ENCODE data around the gene ABHD16A. TPM values are rescaled to one million over a fixed set of nuclear protein-coding genes. Genes with fewer than 3 reads are reported as not detected.

Gene ABHD16A
- total and polyA plus RNA-seq, 2 of the 13 experiments (the other 11 are each of a cell fraction or from before 2014, with no cell fraction given) = 43.5 to 45.4 TPM

DNA sequence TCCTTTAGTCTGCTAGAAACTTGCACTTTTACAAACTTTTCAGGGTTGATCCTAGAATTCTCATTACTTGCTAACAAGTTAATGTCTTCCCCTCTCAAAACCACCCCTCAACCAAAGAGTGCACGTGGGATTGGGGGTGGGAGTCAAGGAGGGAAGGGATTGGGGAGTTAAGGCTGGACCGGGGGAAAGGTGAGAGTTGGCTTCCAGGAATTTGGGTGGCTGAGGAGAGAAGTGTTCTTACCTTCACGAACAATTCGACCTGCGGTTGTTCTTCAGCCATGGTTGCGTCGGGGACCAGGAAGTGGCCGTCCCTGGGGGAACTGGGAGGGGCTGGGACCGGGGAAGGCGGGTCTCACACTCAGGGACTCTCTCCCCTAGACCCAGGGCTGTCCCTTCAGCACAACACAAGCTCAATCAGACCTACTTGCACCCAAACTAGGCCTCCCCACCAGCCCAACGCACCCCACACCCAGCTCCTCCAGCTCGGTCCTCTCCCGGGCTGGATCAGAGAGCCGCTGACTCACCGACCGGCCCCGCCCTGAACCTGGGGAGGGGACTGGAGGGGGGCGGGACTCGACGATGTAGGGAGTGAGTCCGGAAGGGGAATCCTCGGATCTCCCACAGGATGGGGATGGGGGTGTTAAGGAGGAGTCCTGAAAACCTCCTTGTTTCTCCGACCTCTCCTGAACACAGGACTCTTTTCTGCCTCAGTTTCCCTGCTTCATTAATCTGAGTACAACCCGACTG is 33.1 kb upstream of the ABHD16A start, which contains the start of gene CLIC1 (continued):
- TF ChIP-seq, protein P1, sequence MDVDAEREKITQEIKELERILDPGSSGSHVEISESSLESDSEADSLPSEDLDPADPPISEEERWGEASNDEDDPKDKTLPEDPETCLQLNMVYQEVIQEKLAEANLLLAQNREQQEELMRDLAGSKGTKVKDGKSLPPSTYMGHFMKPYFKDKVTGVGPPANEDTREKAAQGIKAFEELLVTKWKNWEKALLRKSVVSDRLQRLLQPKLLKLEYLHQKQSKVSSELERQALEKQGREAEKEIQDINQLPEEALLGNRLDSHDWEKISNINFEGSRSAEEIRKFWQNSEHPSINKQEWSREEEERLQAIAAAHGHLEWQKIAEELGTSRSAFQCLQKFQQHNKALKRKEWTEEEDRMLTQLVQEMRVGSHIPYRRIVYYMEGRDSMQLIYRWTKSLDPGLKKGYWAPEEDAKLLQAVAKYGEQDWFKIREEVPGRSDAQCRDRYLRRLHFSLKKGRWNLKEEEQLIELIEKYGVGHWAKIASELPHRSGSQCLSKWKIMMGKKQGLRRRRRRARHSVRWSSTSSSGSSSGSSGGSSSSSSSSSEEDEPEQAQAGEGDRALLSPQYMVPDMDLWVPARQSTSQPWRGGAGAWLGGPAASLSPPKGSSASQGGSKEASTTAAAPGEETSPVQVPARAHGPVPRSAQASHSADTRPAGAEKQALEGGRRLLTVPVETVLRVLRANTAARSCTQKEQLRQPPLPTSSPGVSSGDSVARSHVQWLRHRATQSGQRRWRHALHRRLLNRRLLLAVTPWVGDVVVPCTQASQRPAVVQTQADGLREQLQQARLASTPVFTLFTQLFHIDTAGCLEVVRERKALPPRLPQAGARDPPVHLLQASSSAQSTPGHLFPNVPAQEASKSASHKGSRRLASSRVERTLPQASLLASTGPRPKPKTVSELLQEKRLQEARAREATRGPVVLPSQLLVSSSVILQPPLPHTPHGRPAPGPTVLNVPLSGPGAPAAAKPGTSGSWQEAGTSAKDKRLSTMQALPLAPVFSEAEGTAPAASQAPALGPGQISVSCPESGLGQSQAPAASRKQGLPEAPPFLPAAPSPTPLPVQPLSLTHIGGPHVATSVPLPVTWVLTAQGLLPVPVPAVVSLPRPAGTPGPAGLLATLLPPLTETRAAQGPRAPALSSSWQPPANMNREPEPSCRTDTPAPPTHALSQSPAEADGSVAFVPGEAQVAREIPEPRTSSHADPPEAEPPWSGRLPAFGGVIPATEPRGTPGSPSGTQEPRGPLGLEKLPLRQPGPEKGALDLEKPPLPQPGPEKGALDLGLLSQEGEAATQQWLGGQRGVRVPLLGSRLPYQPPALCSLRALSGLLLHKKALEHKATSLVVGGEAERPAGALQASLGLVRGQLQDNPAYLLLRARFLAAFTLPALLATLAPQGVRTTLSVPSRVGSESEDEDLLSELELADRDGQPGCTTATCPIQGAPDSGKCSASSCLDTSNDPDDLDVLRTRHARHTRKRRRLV (CRISPR knock-in tag; IDR thresholded peaks at IDR 0.05) = no peak
- no peak for TF ChIP-seq DNMT3B (CRISPR knock-in tag; conservative IDR thresholded peaks at IDR 0.05)
- TF ChIP-seq KDM2A (CRISPR knock-in tag; IDR thresholded peaks at IDR 0.05; ENCODE audit: borderline replicate concordance, low read depth) = peak; percentile 91
- TF ChIP-seq ZNF629 (CRISPR knock-in tag; conservative IDR thresholded peaks at IDR 0.05) = no peak
- no peak for TF ChIP-seq ZFP90 (CRISPR knock-in tag; IDR thresholded peaks at IDR 0.05; ENCODE audit: borderline replicate concordance)
- TF ChIP-seq SIX1 (CRISPR knock-in tag; IDR thresholded peaks at IDR 0.05; ENCODE audit: borderline replicate concordance) = 0 out of 2 replicates have a peak, but pooled peaks have one; percentile 24
- TF ChIP-seq PTBP1 (IDR thresholded peaks at IDR 0.05; ENCODE audit: low read depth, low read length, poor library complexity, severe bottlenecking) = peak; percentile 80
- TF ChIP-seq, protein P2, sequence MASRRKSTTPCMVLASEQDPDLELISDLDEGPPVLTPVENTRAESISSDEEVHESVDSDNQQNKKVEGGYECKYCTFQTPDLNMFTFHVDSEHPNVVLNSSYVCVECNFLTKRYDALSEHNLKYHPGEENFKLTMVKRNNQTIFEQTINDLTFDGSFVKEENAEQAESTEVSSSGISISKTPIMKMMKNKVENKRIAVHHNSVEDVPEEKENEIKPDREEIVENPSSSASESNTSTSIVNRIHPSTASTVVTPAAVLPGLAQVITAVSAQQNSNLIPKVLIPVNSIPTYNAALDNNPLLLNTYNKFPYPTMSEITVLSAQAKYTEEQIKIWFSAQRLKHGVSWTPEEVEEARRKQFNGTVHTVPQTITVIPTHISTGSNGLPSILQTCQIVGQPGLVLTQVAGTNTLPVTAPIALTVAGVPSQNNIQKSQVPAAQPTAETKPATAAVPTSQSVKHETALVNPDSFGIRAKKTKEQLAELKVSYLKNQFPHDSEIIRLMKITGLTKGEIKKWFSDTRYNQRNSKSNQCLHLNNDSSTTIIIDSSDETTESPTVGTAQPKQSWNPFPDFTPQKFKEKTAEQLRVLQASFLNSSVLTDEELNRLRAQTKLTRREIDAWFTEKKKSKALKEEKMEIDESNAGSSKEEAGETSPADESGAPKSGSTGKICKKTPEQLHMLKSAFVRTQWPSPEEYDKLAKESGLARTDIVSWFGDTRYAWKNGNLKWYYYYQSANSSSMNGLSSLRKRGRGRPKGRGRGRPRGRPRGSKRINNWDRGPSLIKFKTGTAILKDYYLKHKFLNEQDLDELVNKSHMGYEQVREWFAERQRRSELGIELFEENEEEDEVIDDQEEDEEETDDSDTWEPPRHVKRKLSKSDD (CRISPR knock-in tag; IDR thresholded peaks at IDR 0.05; ENCODE audit: low read depth) = no peak
- peak; percentile 43; the same call in 1 of the 2 replicates for TF ChIP-seq KLF6 (CRISPR knock-in tag; IDR thresholded peaks at IDR 0.05)
- TF ChIP-seq CREM (IDR thresholded peaks at IDR 0.05) = no peak; the same call in 1 of the 2 replicates
- no peak for TF ChIP-seq CREM (CRISPR knock-in tag; IDR thresholded peaks at IDR 0.05)
- TF ChIP-seq, protein P3, sequence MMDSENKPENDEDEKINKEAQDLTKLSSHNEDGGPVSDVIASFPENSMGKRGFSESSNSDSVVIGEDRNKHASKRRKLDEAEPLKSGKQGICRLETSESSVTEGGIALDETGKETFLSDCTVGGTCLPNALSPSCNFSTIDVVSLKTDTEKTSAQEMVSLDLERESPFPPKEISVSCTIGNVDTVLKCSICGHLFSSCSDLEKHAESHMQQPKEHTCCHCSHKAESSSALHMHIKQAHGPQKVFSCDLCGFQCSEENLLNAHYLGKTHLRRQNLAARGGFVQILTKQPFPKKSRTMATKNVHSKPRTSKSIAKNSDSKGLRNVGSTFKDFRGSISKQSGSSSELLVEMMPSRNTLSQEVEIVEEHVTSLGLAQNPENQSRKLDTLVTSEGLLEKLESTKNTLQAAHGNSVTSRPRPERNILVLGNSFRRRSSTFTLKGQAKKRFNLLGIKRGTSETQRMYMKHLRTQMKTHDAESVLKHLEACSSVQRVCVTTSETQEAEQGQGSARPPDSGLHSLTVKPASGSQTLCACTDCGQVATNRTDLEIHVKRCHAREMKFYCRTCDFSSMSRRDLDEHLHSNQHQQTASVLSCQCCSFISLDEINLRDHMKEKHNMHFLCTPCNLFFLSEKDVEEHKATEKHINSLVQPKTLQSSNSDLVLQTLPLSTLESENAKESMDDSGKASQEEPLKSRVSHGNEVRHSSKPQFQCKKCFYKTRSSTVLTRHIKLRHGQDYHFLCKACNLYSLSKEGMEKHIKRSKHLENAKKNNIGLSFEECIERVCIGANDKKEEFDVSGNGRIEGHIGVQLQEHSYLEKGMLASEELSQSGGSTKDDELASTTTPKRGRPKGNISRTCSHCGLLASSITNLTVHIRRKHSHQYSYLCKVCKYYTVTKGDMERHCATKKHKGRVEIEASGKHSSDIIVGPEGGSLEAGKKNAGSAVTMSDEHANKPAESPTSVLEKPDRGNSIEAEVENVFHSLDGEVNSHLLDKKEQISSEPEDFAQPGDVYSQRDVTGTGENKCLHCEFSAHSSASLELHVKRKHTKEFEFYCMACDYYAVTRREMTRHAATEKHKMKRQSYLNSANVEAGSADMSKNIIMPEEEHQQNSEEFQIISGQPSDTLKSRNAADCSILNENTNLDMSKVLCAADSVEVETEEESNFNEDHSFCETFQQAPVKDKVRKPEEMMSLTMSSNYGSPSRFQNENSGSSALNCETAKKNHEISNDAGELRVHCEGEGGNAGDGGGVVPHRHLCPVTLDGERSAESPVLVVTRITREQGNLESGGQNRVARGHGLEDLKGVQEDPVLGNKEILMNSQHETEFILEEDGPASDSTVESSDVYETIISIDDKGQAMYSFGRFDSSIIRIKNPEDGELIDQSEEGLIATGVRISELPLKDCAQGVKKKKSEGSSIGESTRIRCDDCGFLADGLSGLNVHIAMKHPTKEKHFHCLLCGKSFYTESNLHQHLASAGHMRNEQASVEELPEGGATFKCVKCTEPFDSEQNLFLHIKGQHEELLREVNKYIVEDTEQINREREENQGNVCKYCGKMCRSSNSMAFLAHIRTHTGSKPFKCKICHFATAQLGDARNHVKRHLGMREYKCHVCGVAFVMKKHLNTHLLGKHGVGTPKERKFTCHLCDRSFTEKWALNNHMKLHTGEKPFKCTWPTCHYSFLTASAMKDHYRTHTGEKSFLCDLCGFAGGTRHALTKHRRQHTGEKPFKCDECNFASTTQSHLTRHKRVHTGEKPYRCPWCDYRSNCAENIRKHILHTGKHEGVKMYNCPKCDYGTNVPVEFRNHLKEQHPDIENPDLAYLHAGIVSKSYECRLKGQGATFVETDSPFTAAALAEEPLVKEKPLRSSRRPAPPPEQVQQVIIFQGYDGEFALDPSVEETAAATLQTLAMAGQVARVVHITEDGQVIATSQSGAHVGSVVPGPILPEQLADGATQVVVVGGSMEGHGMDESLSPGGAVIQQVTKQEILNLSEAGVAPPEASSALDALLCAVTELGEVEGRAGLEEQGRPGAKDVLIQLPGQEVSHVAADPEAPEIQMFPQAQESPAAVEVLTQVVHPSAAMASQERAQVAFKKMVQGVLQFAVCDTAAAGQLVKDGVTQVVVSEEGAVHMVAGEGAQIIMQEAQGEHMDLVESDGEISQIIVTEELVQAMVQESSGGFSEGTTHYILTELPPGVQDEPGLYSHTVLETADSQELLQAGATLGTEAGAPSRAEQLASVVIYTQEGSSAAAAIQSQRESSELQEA (CRISPR knock-in tag; IDR thresholded peaks at IDR 0.05; ENCODE audit: not compliant biosample characterization) = no peak
- TF ChIP-seq KMT2A (CRISPR knock-in tag; IDR thresholded peaks at IDR 0.05) = no peak; the same call in 1 of the 2 replicates
